NOMO-1 treated with DMSO at 0.1 percent for 48 hours (cell line): ENCODE results near the gene AFTPH.

Source experiments
- DNase-seq: peaks from one replicate; lab custom pipeline; 2025; ENCODE audit not compliant: unreplicated experiment; lab: John Stamatoyannopoulos, UW

AFTPH gene

DNA sequence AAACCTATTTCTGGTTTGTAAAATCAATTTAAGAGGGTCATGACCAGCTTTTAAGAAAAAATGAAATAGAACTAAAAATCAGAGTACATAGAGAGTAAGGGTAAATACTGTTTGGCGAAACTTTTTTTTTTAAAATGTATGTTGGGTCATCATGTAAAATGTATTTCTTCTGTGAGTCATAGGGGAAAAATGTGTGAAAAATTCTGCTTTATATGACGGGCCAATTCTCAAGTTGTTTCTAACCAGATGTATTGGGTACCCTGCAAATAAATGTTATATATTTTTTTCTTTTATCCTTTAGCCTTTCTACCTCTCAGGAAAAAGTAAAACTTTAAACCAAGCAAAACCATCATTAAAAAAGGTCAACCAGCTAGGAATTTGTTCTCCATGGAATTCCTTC lies 13.9 kb downstream of the AFTPH start:
- DNase-seq = no peak

DNA sequence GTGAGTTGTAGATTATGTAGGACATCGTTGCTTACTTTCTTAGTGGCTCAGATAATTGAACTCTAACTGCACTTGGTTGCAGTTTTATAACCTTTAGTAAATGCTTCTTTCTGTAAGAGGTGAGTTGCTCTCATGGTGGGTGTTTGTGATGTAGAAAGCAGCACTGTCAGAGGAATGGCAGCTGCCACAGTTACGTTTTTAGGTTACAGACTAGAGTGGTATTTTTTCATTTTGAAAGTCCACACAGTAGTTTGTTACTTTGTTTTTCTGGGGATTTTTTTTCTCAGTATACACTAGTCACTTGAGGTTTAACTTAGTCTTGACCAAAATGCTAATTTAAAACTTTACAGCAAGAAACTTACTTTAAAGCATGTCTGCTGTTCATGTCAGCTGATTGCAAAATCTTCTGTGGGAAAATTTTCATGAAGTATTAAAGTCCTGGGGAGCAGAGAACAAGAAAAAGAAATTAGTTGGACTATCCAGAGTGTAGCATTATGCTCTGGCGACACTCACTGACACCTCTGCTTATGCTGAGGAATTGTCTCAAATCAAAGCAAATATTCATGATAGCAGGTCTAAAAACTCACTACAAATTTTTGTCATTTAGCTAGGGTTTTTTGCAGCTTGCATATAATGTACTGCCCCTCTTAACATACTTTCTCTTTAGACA lies 14.8 kb downstream of the AFTPH start:
- no peak for DNase-seq

DNA sequence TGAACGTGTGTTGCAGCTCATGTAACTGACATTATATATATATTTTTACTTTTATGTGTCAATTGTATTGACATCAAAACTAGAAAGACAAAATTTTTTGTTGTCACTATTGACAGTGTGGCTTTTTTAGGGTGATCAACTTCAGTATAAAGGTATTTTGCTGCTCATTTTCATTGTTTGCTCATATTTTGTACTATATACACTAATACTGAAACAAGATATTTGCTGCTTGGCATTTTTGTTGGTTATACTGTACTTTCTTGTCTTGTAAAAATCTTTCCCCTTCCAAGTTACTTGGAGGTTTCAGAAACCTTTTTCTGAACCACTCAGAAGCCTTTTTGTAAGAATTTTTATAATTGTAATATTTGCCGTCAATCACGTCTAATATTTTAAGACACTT lies 16.5 kb downstream of the AFTPH start:
- DNase-seq = no peak

DNA sequence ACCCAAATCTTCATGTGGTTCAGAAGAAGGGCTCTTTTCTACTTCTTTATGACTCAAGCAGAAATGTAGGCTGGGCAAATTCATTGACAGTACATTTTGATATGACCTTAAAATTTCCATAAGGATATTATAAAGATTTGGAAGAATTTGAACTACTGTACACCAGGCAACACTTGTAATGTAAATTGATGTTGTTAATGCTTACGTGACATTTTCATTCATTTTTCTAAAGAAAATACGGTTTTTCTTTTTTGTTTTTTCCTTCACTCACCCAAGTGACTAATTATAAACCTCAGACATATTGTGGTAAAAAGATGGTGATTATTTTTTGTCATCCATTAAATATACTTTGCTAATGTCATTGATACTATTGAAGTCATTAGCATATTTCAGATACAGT lies 17.4 kb downstream of the AFTPH start:
- no peak for DNase-seq

DNA sequence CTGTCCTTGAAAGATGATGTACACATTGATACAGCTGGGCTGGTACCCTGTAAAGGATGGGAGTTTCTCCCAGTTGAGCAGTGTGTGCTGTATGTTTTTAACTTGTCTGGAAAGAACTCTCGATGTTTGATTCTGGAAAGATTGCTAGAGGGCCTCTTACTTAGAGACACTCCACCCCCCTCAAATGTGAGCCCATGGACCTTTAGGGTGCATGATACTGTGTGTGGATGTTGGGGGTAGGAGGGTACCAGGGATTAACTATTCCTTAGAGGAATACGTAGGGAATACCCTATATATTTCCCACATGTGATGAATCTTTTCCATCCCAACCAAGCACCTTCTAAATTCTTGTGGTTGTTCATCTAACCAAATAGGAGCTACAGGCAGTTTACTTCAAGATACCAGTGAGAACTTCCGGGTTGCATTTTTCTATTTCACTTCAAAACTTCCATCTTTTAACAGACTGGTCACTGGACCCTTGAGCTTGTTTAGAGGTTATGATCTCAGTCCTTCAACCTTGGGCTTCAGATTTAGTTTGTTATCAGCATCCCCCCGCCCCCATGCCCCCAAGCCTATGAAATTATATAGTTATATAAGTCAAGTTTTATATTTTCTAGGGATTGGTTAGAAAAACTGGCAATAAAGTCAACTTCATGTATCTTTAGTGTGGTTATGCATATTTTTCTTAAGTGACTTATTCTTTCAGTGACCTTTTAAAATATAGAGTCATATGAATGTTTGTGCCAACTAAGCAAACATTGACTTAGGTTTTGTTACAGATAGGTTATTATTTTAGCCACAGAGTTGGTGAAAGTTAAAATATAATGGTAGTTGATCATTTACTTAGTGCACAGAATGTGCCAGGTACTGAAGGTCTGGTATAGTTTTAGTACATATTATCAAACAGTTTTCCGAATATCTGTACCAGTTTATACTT lies 18.2 kb downstream of the AFTPH start:
- DNase-seq = no peak

DNA sequence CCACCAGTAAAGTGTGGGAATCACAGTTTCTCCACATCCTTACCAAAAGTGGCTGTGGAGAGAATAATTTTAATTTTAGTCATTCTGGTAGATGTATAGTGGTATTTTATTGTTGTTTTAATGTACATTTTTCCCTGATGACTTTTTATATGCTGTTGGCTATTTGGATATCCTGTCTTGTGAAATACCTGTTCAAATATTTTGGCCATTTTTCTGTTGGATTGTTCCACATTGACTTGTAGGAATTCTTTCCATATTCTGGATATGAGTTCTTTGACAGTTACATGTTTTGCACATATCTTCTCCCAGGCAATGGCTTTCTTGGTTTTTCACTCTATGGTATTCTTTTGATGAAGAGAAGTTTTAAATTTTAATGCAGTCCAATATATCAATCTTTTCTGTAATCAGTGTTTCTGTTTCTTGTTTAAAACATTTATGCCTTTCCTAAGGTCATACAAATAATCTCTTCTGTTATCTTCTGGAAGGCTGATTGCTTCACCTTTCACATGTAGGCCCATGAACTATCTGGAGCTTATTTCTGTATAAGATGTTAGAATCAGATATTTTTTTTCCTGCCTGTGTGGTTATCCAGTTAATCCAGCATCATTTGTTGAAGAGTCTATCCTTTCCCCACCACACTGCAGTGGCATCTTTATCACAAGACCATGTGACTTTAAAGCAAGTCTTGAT lies 19.0 kb downstream of the AFTPH start:
- DNase-seq = no peak

DNA sequence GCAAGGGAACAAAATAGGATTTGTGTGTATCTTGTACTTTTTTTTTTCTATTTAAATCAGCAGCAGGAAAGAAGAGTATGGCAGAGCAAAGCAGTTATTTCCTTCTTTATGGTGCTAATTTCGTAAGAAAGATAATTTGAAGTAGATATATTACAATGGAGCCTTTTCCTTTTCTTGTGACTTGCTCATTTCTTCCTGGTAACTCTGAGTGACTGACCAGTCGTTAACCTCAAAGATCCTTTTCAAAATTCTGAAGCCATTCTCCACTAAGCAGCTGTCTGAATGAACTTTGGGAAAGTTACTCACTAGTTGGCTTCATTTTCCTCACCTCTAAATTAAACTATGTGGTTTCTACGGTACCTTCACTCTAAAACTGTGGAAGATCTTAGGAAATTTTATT lies 24.6 kb downstream of the AFTPH start:
- DNase-seq = peak; percentile 50

DNA sequence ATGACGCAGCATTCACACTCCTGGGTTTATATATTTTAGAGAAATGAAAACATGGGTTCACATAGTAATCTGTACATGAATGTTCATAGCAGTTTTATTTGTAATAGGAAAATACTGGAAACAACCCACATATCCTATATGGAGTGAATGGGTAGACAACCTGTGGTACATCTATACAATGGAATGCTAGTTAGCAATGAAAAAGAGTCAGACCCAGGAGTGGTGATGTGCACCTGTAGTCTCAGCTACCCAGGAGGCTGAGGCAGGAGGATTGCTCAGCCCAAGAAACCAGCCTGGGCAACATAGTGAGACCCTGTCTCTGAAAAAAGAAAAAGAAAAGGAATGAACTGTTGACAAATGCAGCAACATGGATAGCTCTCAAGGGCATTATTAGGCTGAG lies 25.9 kb downstream of the AFTPH start:
- no peak for DNase-seq

DNA sequence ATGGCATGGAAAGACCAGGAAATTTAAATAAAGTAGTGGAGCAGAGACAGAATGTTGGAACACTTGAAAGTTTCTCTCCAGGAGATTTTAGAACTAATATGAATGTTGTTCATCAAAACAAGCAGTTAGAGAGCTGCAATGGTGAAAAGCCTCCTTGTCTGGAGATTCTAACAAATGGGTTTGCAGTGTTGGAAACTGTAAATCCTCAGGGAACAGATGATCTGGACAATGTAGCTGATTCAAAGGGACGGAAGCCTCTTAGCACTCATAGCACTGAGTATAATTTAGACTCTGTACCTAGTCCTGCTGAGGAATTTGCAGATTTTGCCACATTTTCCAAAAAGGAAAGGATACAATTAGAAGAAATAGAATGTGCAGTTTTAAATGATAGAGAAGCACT lies 27.7 kb downstream of the AFTPH start:
- no peak for DNase-seq

DNA sequence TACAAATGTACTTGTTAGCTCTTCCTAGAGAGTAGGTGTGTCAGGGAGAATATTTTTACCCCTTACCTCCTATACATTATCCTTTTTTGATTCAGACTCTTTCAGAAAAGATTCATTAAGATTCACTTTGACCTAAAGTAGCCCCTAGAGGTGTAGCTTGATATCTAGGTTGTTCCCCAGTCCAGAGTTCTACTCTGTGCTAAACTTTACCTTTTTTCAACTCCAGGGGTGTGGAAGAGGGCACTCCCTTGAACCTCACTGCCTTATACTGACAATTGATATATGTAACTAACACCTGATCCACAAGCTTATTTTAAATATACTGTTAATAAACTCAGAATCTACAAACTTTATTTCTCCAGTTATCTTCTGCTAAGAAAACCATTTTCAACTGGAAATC lies 30.0 kb downstream of the AFTPH start:
- DNase-seq = no peak

DNA sequence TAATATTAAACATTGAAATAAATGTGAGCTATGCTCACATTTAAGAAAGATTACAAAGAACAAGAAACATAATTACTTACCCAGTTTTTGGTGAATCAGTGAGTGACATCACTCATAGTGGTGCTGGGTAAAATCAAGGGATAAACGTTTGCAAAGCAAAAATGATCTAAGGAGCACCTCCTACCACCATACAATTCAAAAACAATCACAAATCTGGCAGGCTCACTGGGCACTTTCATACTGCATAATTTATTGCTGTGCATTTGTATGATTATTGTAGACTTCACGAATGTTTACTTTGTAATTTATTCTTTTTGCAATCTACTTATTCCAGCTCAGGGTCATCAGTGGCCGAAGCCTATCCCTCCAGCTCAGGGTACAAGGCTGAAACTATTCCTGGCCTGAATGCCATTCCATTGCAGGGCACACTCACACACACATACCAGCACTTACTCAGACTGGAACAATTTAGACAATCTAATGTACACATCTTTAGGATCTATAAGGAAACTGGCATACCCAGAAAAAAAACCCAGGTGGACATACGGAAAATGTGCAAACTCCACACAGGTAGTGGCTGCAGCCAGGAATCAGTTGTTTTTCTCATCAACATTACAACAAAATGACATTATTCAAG lies 34.4 kb downstream of the AFTPH start:
- no peak for DNase-seq

DNA sequence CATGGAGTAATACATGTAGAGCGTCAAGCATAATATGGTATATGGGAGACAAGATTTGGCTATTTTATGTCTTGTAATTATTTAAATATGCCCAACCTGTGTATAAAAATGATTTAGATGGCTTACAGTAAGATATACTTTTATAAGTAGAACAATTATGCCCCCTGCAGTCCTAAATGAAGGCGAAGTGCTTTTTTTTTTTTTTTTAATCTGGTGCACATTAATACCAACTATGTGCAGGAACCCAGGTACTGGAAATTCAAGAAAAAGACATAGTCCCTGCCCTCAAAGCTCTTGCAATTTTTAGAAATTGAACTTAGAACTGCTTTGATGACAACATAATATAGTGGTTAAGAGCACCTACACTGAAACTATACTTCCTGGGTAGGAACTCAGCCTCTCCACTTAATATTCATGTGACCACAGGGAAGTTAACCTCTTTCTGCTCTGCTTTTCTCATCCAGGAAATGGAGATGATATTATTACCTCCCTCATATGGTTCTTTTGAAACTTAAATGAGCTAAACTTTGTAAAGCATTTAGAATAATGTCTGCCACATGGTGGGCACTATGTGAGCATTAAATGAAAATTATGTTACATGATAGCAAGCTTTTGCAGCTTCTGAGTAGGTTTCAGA lies 38.1 kb downstream of the AFTPH start:
- peak; percentile 38 for DNase-seq

DNA sequence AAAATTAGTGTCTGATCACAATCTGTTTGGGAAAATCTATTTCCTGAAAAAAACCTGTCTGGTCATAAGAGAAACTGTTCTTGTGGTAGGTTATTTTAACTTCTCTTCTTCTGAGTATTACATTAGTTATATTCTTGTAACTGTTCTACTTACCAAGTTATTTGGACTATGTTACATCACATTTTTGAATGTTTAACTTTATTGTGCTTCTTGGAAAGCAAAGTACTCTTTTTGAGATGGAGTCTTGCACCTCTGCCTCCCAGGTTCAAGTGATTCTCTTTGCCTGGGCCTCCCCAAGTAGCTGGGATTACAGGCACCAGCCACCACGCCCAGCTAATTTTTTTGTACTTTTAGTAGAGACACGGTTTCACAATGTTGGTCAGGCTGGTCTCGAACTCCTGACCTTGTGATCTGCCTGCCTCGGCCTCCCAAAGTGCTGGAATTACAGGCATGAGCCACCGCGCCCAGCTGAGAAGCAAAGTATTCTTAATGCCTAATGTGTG lies 39.4 kb downstream of the AFTPH start:
- DNase-seq = no peak

DNA sequence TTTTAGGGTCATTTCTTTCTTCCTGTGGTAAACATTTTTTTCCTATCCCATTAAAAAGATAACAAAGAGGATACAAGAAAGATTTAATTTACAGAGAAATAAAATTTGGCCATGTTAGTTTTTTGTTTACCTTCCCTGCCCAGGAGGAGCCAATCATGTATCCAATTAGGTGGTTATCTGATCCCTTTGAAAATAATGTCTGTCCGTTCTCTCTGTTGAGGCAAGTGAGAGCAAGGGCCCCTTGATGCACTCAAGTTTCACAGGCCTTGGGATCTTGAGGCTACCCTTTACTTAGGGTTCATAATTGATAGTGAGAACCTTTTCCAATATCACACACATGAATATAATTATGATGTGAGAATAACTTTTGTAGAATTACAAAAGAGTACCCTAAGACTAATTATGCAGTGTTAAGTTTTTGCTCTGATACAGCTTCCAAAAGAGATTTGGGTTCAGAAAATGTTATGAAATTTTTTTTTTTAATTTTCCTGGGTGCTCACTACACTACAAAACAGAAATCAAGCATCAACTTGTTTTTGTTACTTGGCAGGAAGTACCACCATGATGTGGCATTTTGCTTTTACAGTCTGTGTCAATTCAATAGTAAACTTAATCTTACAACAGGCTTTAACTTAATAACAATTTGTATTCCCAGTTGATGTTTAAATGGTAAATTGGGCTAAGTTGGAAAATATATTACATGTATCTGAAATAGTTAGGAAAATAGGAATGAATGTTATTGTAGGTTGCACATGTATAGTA lies 42.0 kb downstream of the AFTPH start:
- DNase-seq = no peak

DNA sequence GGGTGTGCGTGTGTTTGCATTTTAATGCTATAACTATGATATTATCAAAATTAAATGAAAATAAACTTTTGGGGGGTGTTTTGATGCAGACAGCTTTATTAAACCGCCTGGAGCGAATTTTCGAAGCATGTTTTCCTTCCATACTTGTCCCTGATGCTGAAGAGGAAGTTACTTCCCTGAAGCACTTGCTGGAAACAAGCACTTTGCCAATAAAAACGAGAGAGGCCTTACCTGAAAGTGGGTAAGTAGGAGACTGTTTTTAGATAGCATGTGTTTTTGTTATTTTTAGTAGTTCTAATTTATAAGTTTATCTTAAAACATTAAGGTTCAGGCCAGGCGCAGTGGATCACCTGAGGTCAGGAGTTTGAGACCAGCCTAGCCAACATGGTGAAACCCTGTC lies 43.3 kb downstream of the AFTPH start:
- DNase-seq = no peak

DNA sequence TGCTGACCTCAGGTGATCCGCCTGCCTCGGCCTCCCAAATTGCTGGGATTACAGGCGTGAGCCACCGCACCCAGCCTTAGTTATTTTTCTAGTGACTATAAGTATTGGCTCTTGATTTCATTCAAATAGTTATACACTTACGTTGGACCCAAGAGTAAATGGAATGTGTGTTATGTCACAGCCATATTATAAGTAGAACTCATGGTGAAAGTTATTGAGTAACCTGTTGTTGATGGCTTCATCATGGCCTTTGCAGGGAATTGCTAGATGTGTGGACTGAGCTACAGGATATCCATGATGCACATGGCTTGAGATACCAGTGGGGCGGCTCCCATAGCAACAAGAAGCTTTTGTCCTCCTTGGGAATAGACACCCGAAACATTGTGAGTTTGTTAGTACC lies 44.7 kb downstream of the AFTPH start:
- DNase-seq = no peak

DNA sequence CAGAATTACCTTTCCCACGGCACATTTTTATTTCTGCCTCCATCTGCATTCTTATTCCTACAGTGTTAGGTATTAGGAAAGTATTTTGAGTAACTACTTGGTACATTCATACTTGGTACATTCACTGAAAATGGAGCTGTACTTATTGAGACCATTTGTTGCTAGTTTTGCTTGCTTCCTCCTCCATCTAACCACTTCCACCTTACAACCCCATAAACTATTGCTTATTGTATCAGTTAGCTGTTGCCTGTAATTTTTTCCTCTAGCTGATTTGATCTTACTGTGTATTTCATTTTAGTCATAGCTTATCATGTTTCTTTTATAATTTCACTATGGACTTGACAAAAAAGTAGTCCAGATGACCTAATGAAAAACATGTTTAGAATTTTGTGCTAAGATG lies 50.7 kb downstream of the AFTPH start:
- DNase-seq = peak; percentile 26

DNA sequence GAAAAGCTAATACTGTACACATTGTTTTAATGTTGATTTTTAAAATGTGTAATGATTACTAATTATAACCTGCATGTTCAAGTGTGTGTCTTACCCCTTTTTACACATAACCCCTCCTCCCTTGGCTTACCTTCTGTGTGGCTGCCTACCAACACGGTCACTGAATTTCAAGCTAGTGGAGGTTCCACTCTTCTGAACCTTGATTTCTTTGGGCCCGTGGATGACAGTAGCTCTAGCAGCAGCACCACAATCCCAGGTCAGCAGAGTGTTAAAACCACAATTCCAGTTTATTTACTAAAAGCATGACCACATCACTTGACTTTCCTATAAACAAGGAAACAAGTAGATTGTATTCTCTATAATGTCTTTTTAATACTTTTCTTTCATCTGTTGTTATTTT lies 56.9 kb downstream of the AFTPH start:
- DNase-seq = no peak

DNA sequence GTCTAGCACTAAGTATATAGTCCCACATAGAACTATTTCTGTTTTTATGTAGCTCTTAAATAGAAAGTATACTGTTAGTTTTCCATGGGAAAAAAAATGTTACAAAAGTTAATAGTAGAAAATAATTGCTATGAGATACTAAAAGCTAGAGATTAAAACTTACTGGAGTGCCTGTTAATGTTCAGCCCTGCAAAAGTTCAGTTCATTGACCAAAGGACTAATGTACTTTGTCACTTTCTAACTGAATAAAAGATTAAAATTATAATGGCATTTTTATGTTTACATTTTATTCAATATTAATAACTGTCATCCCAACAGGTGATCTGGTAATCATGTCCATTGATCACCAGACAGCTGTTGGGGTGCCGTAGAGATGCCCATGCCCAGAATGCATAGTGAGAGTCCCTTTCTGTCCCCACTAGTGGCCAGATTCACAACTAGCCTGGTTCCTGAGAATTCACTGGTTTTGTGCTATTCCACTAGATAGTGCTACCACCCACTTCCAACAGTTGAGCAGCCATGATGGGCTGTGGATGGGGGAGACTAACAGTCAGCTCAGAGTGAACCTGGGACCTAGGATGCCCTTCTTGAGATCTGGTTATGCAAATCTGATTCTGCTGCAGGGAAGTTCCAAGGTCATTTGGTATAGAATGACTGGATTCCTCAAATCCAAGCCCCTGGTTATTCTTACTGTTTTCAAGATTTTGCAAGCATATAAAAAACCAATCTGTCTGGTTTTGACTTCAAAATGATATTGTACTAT lies 57.8 kb downstream of the AFTPH start:
- DNase-seq = no peak
